Left colon (tissue), 2 donors: ENCODE data around the gene CRYBA2. TPM values are rescaled to one million over a fixed set of nuclear protein-coding genes. Genes with fewer than 3 reads are reported as not detected.

Experiments
- ATAC-seq: fragments of 200-7000 bp; cut with Tn5 transposase; one replicate; pipeline ENCODE4 v1.9.1; 2020; ENCODE audit warnings: mild to moderate bottlenecking, moderate library complexity
- DNase-seq, 2 donors: peaks; one replicate each; pipeline ENCODE4 v3.0.0-alpha.2; 2020
- intact Hi-C, 2 donors: fragments of 100-400 bp; cut with DNase I in 1 of 2; cut with micrococcal nuclease in 1 of 2; formaldehyde crosslinking; loops; one replicate each; pipeline versions ENCODE4 v1.11.2 to v1.14.0; 2022; cut with DNase I, micrococcal nuclease
- long read RNA-seq: library from polyadenylated mRNA; unstranded; transcript quantifications from one replicate; pipeline ENCODE4 v2.0.0, GENCODE V29; 2021
- total RNA-seq, 2 donors: library from RNA; stranded (reverse); fragmentation: NEBNext Ultra II Directional; extraction: Animal tissue kit (Norgen Biotek cat#: 25700); gene quantifications; one replicate each; pipeline ENCODE4 v1.2.1, GENCODE V29; 2021
- donor health status: DM: no; HTN: no; CAD: no.
- donor health status: DM: yes; HTN: yes; CAD: no.

CRYBA2 gene
- total RNA-seq = 1 to 10 TPM; 4.1 to 6.9 TPM
- long read RNA-seq, partial matches to known transcripts = 0 of 2 reads
- long read RNA-seq, other reads (novel, unspliced or antisense) = 2 of 2 reads

- DNase-seq = no peak
- peak; percentile 13 for ATAC-seq
- intact Hi-C loops = no loop called here
Observed at GRCh38 chr2:218993345-218994315, at the start of gene CRYBA2. CRYBA2 (minus strand) TSS chr2:218993422; CDS start chr2:218993176, 246 bp downstream.

- DNase-seq (peak; percentile 25 to 28), ATAC-seq (peak; percentile 77)
- intact Hi-C loops = no loop called here
Observed at GRCh38 chr2:219042750-219043149, 49.5 kb upstream of the CRYBA2 start.

GRCh38 chr2:219042157-219042556 is 48.9 kb upstream of the CRYBA2 start:
- DNase-seq = no peak
- intact Hi-C loops = no loop called here
- ATAC-seq = no peak

- intact Hi-C loops = no loop called here
- ATAC-seq (peak; percentile 76), DNase-seq (peak; percentile 47 to 62)
Observed at GRCh38 chr2:219041252-219041651, 48.0 kb upstream of the CRYBA2 start, which contains the start of gene CFAP65. CFAP65 (minus strand) TSS chr2:219041516; CDS start chr2:219039048, 2,468 bp downstream.

- DNase-seq (no peak), ATAC-seq (no peak)
- intact Hi-C loops = no loop called here
Observed at GRCh38 chr2:219038600-219038999, 45.4 kb upstream of the CRYBA2 start.

GRCh38 chr2:219037783-219038499 is 44.7 kb upstream of the CRYBA2 start:
- DNase-seq (peak in 1 of 2 donors; percentile 38), ATAC-seq (peak; percentile 73)
- intact Hi-C loops = no loop called here

GRCh38 chr2:219035942-219036341 is 42.7 kb upstream of the CRYBA2 start:
- ATAC-seq (no peak), DNase-seq (no peak)
- intact Hi-C loops = no loop called here

GRCh38 chr2:219034823-219035222 is 41.6 kb upstream of the CRYBA2 start:
- intact Hi-C loops = no loop called here
- peak; percentile 56 for ATAC-seq
- DNase-seq = no peak

GRCh38 chr2:219032051-219032745 is 39.0 kb upstream of the CRYBA2 start:
- ATAC-seq = no peak
- intact Hi-C loops = no loop called here
- DNase-seq = no peak

- intact Hi-C loops = no loop called here
- DNase-seq = no peak
- ATAC-seq = no peak
Observed at GRCh38 chr2:219031005-219031738, 38.0 kb upstream of the CRYBA2 start.

- ATAC-seq (peak; percentile 8), DNase-seq (no peak)
- intact Hi-C loops = no loop called here
Observed at GRCh38 chr2:219030177-219030940, 37.1 kb upstream of the CRYBA2 start.

GRCh38 chr2:219029829-219030165 is 36.6 kb upstream of the CRYBA2 start:
- DNase-seq (peak; percentile 62 to 86), ATAC-seq (peak; percentile 98)
- intact Hi-C loops = loop anchor here in 1 of 2 donors (10.0 kb wide), 1 partner anchor 125 kb away; no protein-coding TSS in a partner anchor

GRCh38 chr2:219028996-219029828 is 36.0 kb upstream of the CRYBA2 start:
- peak; percentile 8 for ATAC-seq
- no peak for DNase-seq
- intact Hi-C loops = loop anchor here in 1 of 2 donors (10.0 kb wide), 1 partner anchor 126 kb away; no protein-coding TSS in a partner anchor

- intact Hi-C loops = loop anchor here in 1 of 2 donors (10.0 kb wide), 1 partner anchor 127 kb away; no protein-coding TSS in a partner anchor
- DNase-seq = no peak
- no peak for ATAC-seq
Observed at GRCh38 chr2:219028141-219028540, 34.9 kb upstream of the CRYBA2 start.

- DNase-seq (no peak), ATAC-seq (no peak)
- intact Hi-C loops = loop anchor here in 1 of 2 donors (10.0 kb wide), 1 partner anchor 127 kb away; no protein-coding TSS in a partner anchor
Observed at GRCh38 chr2:219027511-219028055, 34.4 kb upstream of the CRYBA2 start.

- DNase-seq (no peak), ATAC-seq (no peak)
- intact Hi-C loops = loop anchor here in 1 of 2 donors (10.0 kb wide), 1 partner anchor 128 kb away; no protein-coding TSS in a partner anchor
Observed at GRCh38 chr2:219026946-219027345, 33.7 kb upstream of the CRYBA2 start.
